ENCODE results near the gene APOBEC4. TPM values are rescaled to one million over a fixed set of nuclear protein-coding genes. Genes with fewer than 3 reads are reported as not detected.

The APOBEC4 gene
- total and polyA plus RNA-seq, 10 of the 15 experiments (the other 5 are each of a cell fraction or from before 2014, with no cell fraction given): 0.04 to 0.25 (median 0.06) TPM; not detected in 5

- ChIA-PET SMC1A (ENCODE audit: uncharacterized antibody, unreplicated experiment) (interaction anchor here (0.6 to 12.6 kb wide), 16 partner anchors 8 to 310 kb away, joined by 3 to 363 read pairs (median 4); partner anchors contain the start of gene NCF2), RAD21 (ENCODE audit: unreplicated experiment) (interaction anchor here (1.5 to 8.5 kb wide), 11 partner anchors 12 to 535 kb away, joined by 4 to 188 read pairs (median 9); partner anchors contain the start of gene NCF2), POLR2A (interaction anchor here (0.6 to 9.4 kb wide), 6 partner anchors 14 to 142 kb away, joined by 3 to 199 read pairs (median 7); partner anchors contain the start of genes ARPC5 and NCF2), CTCF (interaction anchor here (0.8 to 9.8 kb wide), 9 partner anchors 9 to 310 kb away, joined by 3 to 152 read pairs (median 8); partner anchors contain the start of gene NCF2)
- H3K4me3 ChIP-seq: no peak overlapping the region
- H3K79me2 ChIP-seq (ENCODE audit: control insufficient read depth, insufficient read depth, low read length): no peaks in the 10 kb centered on the region
- H3K27me3 ChIP-seq (replicated peaks in 1 of 2; ENCODE audit: control insufficient read depth in 2 of 2, insufficient read depth in 2 of 2, low read length in 1 of 2): no peaks in the 10 kb centered on the region
- intact Hi-C loops (cut with micrococcal nuclease; ENCODE audit: unreplicated experiment): loop anchor here (5.0 kb wide), 1 partner anchor 134 kb away; the partner anchor contains the start of gene SMG7
- no peaks in the 10 kb centered on the region for H3K9me3 ChIP-seq (replicated peaks; ENCODE audit: control insufficient read depth, insufficient read depth, low read length)
- H3K4me1 ChIP-seq (ENCODE audit: control insufficient read depth, insufficient read depth, low read length): peaks cover 61% of the 10 kb centered on the region
- whole genome bisulfite sequencing (ENCODE audit: insufficient coverage, insufficient replicate concordance, low lambda C conversion rate, missing lambda C conversion rate): 80% methylated on average over 2 of the region's 2 CpGs
- H3K36me3 ChIP-seq (ENCODE audit: control insufficient read depth in 2 of 2, insufficient read depth in 2 of 2, low read length in 1 of 2): no peaks in the 10 kb centered on the region
- TF ChIP-seq TCF3 (IDR thresholded peaks at IDR 0.05; ENCODE audit: borderline replicate concordance, insufficient read depth, low read depth, low read length) (no peak), ZBTB4 (CRISPR knock-in tag; IDR thresholded peaks at IDR 0.05) (no peak), HCFC1 (IDR thresholded peaks at IDR 0.05; ENCODE audit: low read length) (no peak), GATAD2B (conservative IDR thresholded peaks at IDR 0.05; ENCODE audit: low read depth) (no peak), SMAD1 (IDR thresholded peaks at IDR 0.05; ENCODE audit: low read depth, partially characterized antibody) (no peak), GABPA (IDR thresholded peaks at IDR 0.05; ENCODE audit: low read depth) (no peak), BACH1 (IDR thresholded peaks at IDR 0.05; ENCODE audit: borderline replicate concordance) (no peak), STAT3 (IDR thresholded peaks at IDR 0.05; ENCODE audit: low read depth, low read length) (no peak), SP1 (IDR thresholded peaks at IDR 0.05; ENCODE audit: low read depth, low read length) (no peak), MEF2A (IDR thresholded peaks at IDR 0.05; ENCODE audit: insufficient read depth, low read depth, low read length) (no peak), CHD2 (IDR thresholded peaks at IDR 0.05; ENCODE audit: borderline replicate concordance, low read depth, low read length) (no peak), CBX3 (IDR thresholded peaks at IDR 0.05; ENCODE audit: borderline replicate concordance, low read depth) (no peak), IRF3 (IDR thresholded peaks at IDR 0.05) (no peak), SMC3 (IDR thresholded peaks at IDR 0.05; ENCODE audit: borderline replicate concordance, low read length) (no peak), RBBP5 (conservative IDR thresholded peaks at IDR 0.05) (no peak), CBX5 (IDR thresholded peaks at IDR 0.05; ENCODE audit: low read depth) (no peak), SUZ12 (IDR thresholded peaks at IDR 0.05; ENCODE audit: unreplicated experiment) (no peak), BCLAF1 (IDR thresholded peaks at IDR 0.05) (no peak), RCOR1 (conservative IDR thresholded peaks at IDR 0.05; ENCODE audit: low read depth, low read length) (no peak)
- H4K20me1 ChIP-seq (ENCODE audit: control insufficient read depth, insufficient read depth): no peaks in the 10 kb centered on the region
- no peak overlapping the region for H3K4me2 ChIP-seq (ENCODE audit: control insufficient read depth, insufficient read depth)
- FAIRE-seq: no peak
- BruUV-seq (replicated peaks): no TSS peak
- H2AFZ ChIP-seq (ENCODE audit: control insufficient read depth, low read depth, low read length): no peak overlapping the region
- peak overlapping the region; percentile 64 for H3K27ac ChIP-seq (ENCODE audit: control insufficient read depth, insufficient read depth)
- ATAC-seq: no peak
- no peak for DNase-seq (ENCODE audit: low read depth, low spot score)
- in situ Hi-C loops (cut with MboI): no loop called here
- no peak overlapping the region for H3K9ac ChIP-seq (ENCODE audit: control insufficient read depth, insufficient read depth, low read length)
Observed at GRCh38 chr1:183605904-183606303, 47.2 kb downstream of the APOBEC4 start.
